Endodermal cell (in vitro differentiated cells): ENCODE data around the gene S100A12. TPM values are rescaled to one million over a fixed set of nuclear protein-coding genes. Genes with fewer than 3 reads are reported as not detected.
A peak's percentile ranks its signal among the peaks of the same experiment; 100 is the strongest.

Experiments
- DNase-seq: peaks from one replicate; pipeline ENCODE4 v3.0.0-alpha.2; 2017
- H3K27ac ChIP-seq: 2 replicates; pipeline ENCODE4 v1.5.1; 2013; ENCODE audit warnings: mild to moderate bottlenecking, low read depth, low read length, moderate library complexity
- H3K27me3 ChIP-seq: 2 replicates; pipeline ENCODE4 v1.6.1; 2013; ENCODE audit warnings: mild to moderate bottlenecking, low read length, moderate library complexity; ENCODE audit not compliant: insufficient read depth, control insufficient read depth, poor library complexity, severe bottlenecking
- H3K36me3 ChIP-seq: 2 replicates; pipeline ENCODE4 v1.7.0; 2013; ENCODE audit warnings: mild to moderate bottlenecking, low read length, moderate library complexity; ENCODE audit not compliant: control insufficient read depth, insufficient read depth
- H3K4me1 ChIP-seq: one replicate; pipeline ENCODE4 v1.7.0; 2013; ENCODE audit warnings: low read length; ENCODE audit not compliant: control insufficient read depth, insufficient read depth
- H3K4me3 ChIP-seq: 2 replicates; pipeline ENCODE4 v1.5.1; 2013; ENCODE audit warnings: mild to moderate bottlenecking, low read length, moderate library complexity
- H3K9ac ChIP-seq: 2 replicates; pipeline ENCODE4 v1.6.1; 2013; ENCODE audit warnings: mild to moderate bottlenecking, low read length, moderate library complexity; ENCODE audit not compliant: poor library complexity, severe bottlenecking; ENCODE audit errors: extremely low read depth
- H3K9me3 ChIP-seq: 2 replicates; pipeline ENCODE4 v1.6.1; 2013; ENCODE audit warnings: mild to moderate bottlenecking, low read length, moderate library complexity; ENCODE audit not compliant: control insufficient read depth
- H3K27ac Mint-ChIP-seq: 2 replicates; pipeline ENCODE4 v1.8.0; 2020; ENCODE audit warnings: mixed read lengths
- H3K27me3 Mint-ChIP-seq: 2 replicates; pipeline ENCODE4 v1.8.0; 2021; ENCODE audit warnings: mild to moderate bottlenecking, mixed read lengths; ENCODE audit not compliant: insufficient read depth
- H3K36me3 Mint-ChIP-seq: 2 replicates; pipeline ENCODE4 v1.8.0; 2020; ENCODE audit warnings: low read depth, mixed read lengths
- H3K4me1 Mint-ChIP-seq: 2 replicates; pipeline ENCODE4 v1.8.0; 2020; ENCODE audit warnings: mixed read lengths
- H3K4me3 Mint-ChIP-seq: 2 replicates; pipeline ENCODE4 v1.8.0; 2020; ENCODE audit warnings: mild to moderate bottlenecking, moderate library complexity, mixed read lengths
- H3K9me3 Mint-ChIP-seq: 2 replicates; pipeline ENCODE4 v1.8.0; 2020; ENCODE audit warnings: mild to moderate bottlenecking, mixed read lengths
- CTCF ChIP-seq: fragments of 200-600 bp; sonication (generic); conservative IDR thresholded peaks from 2 replicates; pipeline ENCODE4 v1.5.0; 2021; ENCODE audit warnings: antibody characterized with exemption, mild to moderate bottlenecking
- WGBS, 2 experiments: methylation state at CpG; one replicate each; pipeline versions ENCODE4 v1.1.5 to v1.1.7; 2013; ENCODE audit warnings: missing lambda C conversion rate in 2 of 2, mixed read lengths in 1 of 2; ENCODE audit not compliant: insufficient coverage in 1 of 2, insufficient read length in 1 of 2; 5-methylcytosine and 5-hydroxymethylcytosine counted together
- total RNA-seq, 2 donors: library from RNA; stranded (reverse); fragmentation: NEBNext Ultra II Directional in 1 of 2; extraction: Animal tissue kit (Norgen Biotek cat#: 25700) in 1 of 2; gene quantifications; 2 replicates in 1 of 2; 3 replicates in 1 of 2; pipeline ENCODE4 v1.2.1, GENCODE V29; 2021

S100A12 gene
- total RNA-seq, 2 donors from 2014 or later: not detected

GRCh38 chr1:153371231-153371630, 4.2 kb downstream of the S100A12 start:
- Histone ChIP-seq H3K9ac (no peak overlapping the region), H3K27ac (no peak overlapping the region), H3K36me3 (no peaks in the 10 kb centered on the region), H3K9me3 (no peaks in the 10 kb centered on the region), H3K27me3 (no peaks in the 10 kb centered on the region), H3K4me1 (no peaks in the 10 kb centered on the region), H3K4me3 (no peak overlapping the region)
- TF ChIP-seq CTCF: no peak
- 81% methylated on average over 1 of the region's 1 CpG; no CpG with 5 or more reads in 1 of the 2 experiments for WGBS, 2 experiments
- no peaks in the 10 kb centered on the region for H3K9me3 Mint-ChIP-seq
- peak; percentile 7 for DNase-seq
- no peaks in the 10 kb centered on the region for H3K36me3 Mint-ChIP-seq
- H3K27me3 Mint-ChIP-seq: peaks cover 7% of the 10 kb centered on the region
- H3K27ac Mint-ChIP-seq: no peak overlapping the region
- H3K4me3 Mint-ChIP-seq: no peak overlapping the region
- H3K4me1 Mint-ChIP-seq: no peaks in the 10 kb centered on the region

- H3K9ac ChIP-seq: no peak overlapping the region
- no peaks in the 10 kb centered on the region for H3K9me3 ChIP-seq
- H3K27ac ChIP-seq: no peak overlapping the region
- DNase-seq: no peak
- H3K4me1 ChIP-seq: no peaks in the 10 kb centered on the region
- no peaks in the 10 kb centered on the region for H3K9me3 Mint-ChIP-seq
- H3K36me3 ChIP-seq: no peaks in the 10 kb centered on the region
- no peak for TF ChIP-seq CTCF
- WGBS, 2 experiments: 88 to 90% methylated on average over 2 to 3 of the region's 3 CpGs
- no peak overlapping the region for H3K4me3 ChIP-seq
- H3K4me1 Mint-ChIP-seq: no peaks in the 10 kb centered on the region
- no peak overlapping the region for H3K4me3 Mint-ChIP-seq
- no peak overlapping the region for H3K27ac Mint-ChIP-seq
- H3K27me3 Mint-ChIP-seq: peaks cover 7% of the 10 kb centered on the region
- H3K27me3 ChIP-seq: no peaks in the 10 kb centered on the region
- H3K36me3 Mint-ChIP-seq: no peaks in the 10 kb centered on the region
These were observed 5.3 kb downstream of the S100A12 start for GRCh38 chr1:153370146-153370545.

GRCh38 chr1:153368495-153368894, 6.9 kb downstream of the S100A12 start:
- Mint-ChIP-seq H3K36me3 (no peaks in the 10 kb centered on the region), H3K9me3 (no peaks in the 10 kb centered on the region), H3K27me3 (peaks cover 7% of the 10 kb centered on the region), H3K27ac (no peak overlapping the region), H3K4me1 (no peaks in the 10 kb centered on the region), H3K4me3 (no peak overlapping the region)
- no peak for TF ChIP-seq CTCF
- no peaks in the 10 kb centered on the region for H3K4me1 ChIP-seq
- no peaks in the 10 kb centered on the region for H3K27me3 ChIP-seq
- H3K4me3 ChIP-seq: no peak overlapping the region
- H3K36me3 ChIP-seq: no peaks in the 10 kb centered on the region
- WGBS, 2 experiments: 71% methylated on average over 1 of the region's 2 CpGs; no CpG with 5 or more reads in 1 of the 2 experiments
- no peak overlapping the region for H3K9ac ChIP-seq
- no peak for DNase-seq
- H3K9me3 ChIP-seq: no peaks in the 10 kb centered on the region
- H3K27ac ChIP-seq: no peak overlapping the region
